HT1080 (cell line): ENCODE results near the gene TBC1D32. TPM values are rescaled to one million over a fixed set of nuclear protein-coding genes. Genes with fewer than 3 reads are reported as not detected.
"Not testable (repeated sequence)": the region's sequence is repeated elsewhere in the genome, so short reads cannot be mapped to it uniquely, and the experiment has no call there.

Source experiments
- DNase-seq: peaks from one replicate; pipeline ENCODE4 v3.0.0-alpha.2; 2015; ENCODE audit warnings: low read depth
- total RNA-seq: library from RNA; depleted of rRNA; stranded (reverse); fragments of >200 nt; shearing (Covaris generic); gene quantifications from 2 replicates; pipeline ENCODE4 v1.2.3, GENCODE V29; 2014

The TBC1D32 gene
- total RNA-seq, 1 experiment from 2014 or later: 2.4 TPM

- DNase-seq: no peak
Measured at GRCh38 chr6:121124600-121124999, 209.7 kb downstream of the TBC1D32 start.

- DNase-seq: no peak
Measured at GRCh38 chr6:121112356-121112755, 221.9 kb downstream of the TBC1D32 start.

DNA sequence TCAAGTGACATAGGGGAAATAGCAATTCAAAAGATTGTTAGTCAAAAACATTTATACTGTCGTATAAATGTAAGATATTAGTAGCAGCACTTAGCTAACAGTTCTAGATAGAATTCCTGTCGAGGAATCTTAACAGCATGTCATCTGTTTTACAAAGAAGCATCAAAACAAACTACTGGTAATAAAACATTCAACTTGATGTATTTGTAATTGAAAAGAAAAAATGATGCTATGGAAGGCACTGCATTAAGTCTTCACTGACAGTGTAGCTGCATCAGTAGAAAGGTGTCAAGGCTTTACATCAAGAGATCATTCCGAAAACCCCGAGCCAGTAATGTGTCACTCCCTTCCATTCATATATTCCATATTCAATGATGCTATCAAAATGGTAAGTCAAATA is 223.5 kb downstream of the TBC1D32 start:
- no peak for DNase-seq

DNA sequence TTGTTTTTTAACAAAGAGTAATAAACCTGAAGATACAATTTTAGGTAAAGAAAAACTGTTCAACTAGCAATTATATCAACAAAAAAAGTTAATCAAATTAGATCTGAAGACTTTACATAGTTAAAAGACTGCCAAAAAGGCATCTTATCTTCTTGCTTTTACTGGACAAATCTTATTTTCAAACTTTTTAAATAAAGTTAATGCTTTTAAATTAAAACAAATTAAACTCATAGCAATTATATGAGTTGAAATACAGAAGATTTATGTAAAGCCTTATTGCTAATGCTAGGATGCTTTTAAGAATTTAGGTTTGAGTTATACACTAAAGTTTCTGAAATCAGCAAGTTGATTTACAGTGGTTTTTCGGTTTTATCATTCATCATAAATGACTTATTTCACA is 227.3 kb downstream of the TBC1D32 start:
- DNase-seq: no peak

- DNase-seq: no peak
Measured at GRCh38 chr6:121105461-121105860, 228.8 kb downstream of the TBC1D32 start.

GRCh38 chr6:121093928-121094327 is 240.4 kb downstream of the TBC1D32 start:
- DNase-seq: peak; percentile 37

- DNase-seq: no peak
Measured at GRCh38 chr6:121090492-121090891, 243.8 kb downstream of the TBC1D32 start.

DNA sequence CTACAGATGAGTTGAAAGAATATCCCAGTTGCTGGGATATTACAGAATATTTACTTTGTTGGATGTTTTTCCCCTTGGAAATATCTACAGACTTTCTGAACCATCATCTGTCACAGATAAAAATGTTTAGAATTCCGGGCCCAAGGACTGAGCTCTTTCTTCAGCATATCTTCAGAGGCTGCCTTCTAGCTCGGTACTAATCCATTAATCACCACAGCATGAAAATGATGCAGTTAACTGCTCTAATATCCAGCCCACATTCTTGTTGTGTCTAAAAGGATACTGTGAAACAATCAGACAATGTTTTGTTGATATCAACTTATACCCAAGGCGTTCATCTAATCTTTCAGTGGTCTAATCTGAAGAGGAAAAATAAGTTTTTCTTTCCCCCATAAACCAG is 247.4 kb downstream of the TBC1D32 start:
- DNase-seq: no peak

GRCh38 chr6:121076119-121076518 is 258.2 kb downstream of the TBC1D32 start:
- no peak for DNase-seq

DNA sequence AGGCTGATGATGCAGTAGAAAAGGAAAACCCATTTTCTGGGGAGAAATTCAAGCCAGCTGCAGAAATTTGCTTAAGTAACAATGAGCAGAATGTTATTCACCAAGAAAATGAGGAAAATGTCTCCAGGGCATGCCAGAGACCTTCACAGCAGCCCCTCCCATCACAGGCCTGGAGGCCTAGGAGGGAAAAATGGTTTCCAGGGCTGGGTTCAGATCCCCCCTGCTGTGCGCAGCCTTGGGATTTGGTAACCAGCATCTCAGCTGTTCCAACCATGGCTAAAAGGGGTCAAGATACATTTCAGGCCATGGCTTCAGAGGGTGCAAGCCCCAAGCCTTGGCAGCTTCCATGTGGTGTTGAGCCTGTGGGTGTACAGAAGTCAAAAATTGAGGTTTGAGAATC is 265.5 kb downstream of the TBC1D32 start:
- not testable (repeated sequence) for DNase-seq

DNA sequence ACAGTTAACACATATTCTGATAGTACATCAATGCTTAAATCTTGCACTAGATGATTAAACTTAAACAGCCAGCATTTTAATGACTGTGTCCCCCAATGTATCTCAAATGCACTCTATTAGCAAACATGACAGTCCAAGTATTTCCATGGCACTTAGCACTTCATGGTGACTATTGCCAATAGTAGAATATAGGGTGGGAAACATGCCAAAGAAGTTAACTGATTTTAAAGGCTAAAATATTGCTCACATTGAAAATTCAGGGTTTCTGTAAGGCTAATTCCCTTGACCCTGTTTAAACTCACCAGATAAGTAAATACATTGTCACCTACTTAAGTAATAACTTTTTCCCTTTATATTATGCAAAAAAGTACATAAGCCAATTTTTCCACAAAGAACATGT is 266.9 kb downstream of the TBC1D32 start:
- no peak for DNase-seq

- DNase-seq: no peak
Measured at GRCh38 chr6:121064345-121064744, 269.9 kb downstream of the TBC1D32 start.

DNA sequence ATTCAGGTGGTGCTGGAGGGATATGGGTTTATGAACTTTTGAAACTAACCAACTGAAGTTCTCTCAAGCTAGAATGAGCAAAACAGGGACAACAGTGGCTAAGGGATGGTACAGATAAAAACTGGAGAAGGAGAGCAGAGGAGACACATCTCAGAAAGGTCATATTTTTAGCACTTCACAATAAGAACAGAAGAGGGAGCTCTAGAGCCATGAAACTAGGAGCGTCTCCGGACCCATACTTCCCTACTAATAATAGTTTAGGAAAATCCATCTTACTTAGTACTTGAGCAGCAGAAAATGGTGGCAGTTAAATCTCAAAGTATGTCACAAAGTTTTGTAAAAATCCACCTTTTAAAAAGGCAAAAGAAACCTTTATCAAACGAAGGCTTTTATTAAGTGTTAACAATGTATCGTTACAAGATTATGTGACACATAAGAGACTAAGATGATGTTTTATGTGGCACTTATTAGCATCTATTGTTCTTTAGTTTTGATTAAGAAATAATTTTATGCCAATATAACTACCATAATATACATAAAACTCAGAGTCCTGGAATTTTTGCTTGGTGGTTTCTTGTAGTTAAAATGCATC is 278.6 kb downstream of the TBC1D32 start:
- DNase-seq: peak; percentile 56

GRCh38 chr6:121048593-121048992 is 285.7 kb downstream of the TBC1D32 start:
- DNase-seq: not testable (repeated sequence)

GRCh38 chr6:121044905-121045304 is 289.4 kb downstream of the TBC1D32 start:
- not testable (repeated sequence) for DNase-seq

GRCh38 chr6:121043706-121044105 is 290.6 kb downstream of the TBC1D32 start:
- not testable (repeated sequence) for DNase-seq

- not testable (repeated sequence) for DNase-seq
Measured at GRCh38 chr6:121043211-121043610, 291.1 kb downstream of the TBC1D32 start.

- DNase-seq: no peak
Measured at GRCh38 chr6:121042766-121043165, 291.5 kb downstream of the TBC1D32 start.

- DNase-seq: no peak
Measured at GRCh38 chr6:121040831-121041230, 293.4 kb downstream of the TBC1D32 start.

DNA sequence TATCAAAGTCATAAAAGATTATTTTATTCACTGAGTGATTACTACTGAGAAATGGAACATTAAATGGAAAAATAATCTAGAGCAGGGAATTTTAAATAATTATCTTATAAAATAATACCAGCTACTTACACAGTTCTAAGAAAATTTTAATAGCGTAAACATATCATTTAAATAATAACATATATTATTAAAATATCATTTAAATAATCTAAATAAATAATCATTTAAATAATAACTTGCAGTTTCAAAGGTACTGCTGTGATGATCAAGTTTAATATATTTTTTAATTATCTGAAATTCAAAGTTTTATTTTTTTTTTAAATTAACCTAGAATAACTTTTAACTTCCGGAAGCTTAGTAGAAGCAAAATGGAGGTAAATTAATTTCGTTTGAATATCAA is 301.2 kb downstream of the TBC1D32 start:
- DNase-seq: no peak

DNA sequence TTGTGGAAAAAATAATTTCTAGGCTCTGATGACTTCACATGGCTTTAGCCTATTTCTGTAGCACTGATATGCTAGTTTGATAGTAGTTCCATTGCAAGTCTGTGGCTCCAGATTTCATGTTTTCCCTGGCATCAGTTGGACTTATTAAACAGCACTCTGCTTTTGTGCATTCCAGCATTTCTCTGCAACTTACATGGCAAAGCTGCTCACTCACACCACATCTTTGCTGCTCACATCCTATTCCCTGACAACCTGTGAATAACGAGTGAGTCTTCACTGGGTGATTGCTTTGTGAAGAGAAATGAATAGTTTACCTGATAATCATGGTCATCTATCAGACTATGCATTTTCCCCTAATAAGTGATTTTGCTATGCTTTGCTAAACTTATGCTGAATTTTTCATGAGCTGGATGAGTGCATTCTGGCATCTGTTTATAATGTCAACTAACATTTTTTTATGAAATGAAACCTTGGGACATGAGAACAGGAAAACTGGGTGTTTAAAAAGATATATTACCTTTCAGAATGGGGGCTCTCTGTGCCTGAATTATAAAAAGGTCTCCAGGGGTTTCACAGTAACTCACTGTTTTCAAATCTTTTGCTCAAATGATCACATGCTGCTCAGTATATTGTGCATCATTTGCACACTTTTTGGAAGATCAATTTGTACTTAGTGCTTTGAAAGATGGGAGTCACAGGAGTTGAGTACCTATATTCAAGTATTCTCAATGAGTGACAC is 301.8 kb downstream of the TBC1D32 start:
- no peak for DNase-seq
